DMS 273 (cell line): ENCODE measurements around the gene ENPEP.
"Not testable (repeated sequence)": the region's sequence is repeated elsewhere in the genome, so short reads cannot be mapped to it uniquely, and the experiment has no call there.

Source experiments
- DNase-seq: peaks from one replicate; lab custom pipeline; 2025; ENCODE audit not compliant: unreplicated experiment; lab: John Stamatoyannopoulos, UW

Gene ENPEP

GRCh38 chr4:110516106-110516922, 40.4 kb downstream of the ENPEP start:
- peak; percentile 54 for DNase-seq

GRCh38 chr4:110518889-110519490, 43.0 kb downstream of the ENPEP start:
- DNase-seq, result peak; percentile 46

DNA sequence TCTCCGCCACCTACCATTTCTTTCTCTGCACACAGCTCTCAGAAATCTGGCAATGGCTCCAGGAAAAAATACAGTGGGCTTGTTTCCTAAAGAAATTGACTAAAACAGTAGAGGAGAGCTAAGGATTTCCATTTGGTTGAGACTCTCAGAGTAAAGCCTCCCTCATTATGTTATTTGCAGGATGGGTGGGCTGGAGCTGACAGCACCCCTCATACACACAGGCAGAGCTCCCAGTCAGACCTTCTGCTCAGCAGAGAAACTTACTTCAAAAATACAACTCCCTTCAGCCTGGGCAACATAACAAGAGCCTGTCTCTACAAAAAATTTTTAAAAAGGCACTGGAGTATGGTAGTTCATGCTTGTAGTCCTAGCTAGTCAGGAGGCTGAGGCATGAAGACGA, 44.9 kb downstream of the ENPEP start:
- no peak for DNase-seq

- no peak for DNase-seq
Observed at GRCh38 chr4:110526589-110526988, 50.6 kb downstream of the ENPEP start.

DNA sequence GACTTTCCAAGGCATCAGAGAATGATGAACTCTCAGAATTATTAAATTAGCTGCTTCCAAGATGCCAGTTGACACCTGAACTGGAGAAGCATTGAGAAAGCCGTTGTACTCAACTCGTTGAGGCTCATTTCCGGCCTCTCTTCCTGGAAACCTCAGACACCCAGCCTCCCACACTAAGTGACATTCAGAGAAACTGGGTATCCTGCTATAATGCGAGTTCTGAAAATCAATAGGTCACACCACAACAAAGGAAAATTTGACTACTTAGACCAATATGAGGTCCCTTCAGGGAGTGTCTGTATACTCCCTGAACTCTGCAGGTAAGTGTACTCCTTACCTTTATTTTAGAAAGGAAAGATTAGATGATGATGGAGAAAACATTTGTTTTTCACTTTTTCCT, 51.2 kb downstream of the ENPEP start:
- DNase-seq, result no peak

DNA sequence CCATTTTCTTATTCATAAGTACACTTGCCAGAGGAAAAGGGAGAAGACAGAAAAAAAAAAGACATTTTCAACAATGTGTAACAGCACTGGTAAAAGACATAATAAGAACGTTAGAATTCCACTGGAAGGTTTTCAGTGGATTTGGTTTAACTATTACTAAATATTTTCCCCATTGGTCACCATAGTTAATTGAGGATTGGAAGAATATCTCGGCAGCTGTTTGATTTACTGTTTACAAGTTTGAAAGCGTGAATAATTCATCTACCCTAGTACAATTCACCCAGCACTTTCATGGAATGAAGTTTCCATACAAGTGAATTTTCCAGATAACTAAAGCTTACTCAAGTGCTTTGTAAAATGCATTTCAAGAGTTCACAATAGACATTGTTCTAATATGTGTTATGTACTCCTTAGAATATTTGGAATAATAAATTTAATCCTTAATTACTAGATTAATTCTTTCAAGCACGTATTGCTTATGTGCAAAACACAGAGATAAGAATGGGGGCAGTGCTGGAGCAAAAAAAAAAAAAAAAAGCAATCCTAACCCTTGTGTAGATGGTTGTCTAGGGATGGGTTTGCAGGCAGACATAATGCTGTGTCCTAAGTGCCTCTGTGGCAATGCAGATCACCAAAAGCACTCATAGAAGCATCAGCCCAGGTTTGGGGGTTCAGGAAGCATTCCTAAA, 57.1 kb downstream of the ENPEP start:
- DNase-seq, result no peak

GRCh38 chr4:110533590-110533910, 57.6 kb downstream of the ENPEP start:
- DNase-seq, result no peak

GRCh38 chr4:110533940-110534339, 58.0 kb downstream of the ENPEP start:
- DNase-seq, result no peak

GRCh38 chr4:110540581-110540980, 64.6 kb downstream of the ENPEP start:
- no peak for DNase-seq

DNA sequence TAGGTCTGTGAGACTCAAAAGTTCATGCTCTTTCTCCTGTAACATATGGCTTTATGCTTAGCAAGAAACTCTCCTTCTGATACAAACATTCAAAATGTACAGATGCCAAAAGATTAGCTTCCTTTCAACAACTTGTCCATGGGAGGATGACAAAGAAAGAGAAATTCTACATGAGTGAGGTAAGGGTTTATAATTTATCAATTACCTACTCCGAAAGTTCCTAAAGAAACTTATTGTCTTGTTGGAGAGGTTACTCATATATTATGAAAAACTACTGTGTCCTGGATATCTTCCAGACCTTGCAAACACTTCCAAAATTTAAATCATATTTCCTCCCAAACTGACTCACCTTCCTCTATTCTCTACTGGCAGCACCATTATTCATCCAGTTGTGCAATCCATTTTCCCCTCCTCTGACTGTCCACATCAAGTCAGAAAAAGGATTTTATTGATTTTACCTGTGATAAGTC, 65.1 kb downstream of the ENPEP start:
- no peak for DNase-seq

DNA sequence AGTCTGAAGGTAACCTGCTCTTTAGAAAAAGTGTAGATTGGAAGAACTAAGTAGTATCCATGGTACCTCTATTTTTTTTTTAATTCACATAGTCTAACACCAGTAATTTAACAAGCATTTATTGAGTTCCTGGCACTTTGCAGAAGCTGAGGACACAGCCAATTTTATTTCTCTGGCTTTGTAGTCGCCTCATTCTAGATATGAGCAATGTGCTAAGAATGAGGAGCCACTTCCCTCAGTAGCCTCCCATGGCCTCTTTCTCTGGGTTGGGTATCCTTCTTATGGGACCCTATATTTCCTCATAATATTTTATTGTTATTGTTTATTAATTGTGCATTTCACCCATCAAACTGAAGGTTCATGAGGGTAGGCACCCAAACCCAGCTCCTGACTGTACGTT, 67.6 kb downstream of the ENPEP start:
- DNase-seq, result no peak

GRCh38 chr4:110544594-110544993, 68.6 kb downstream of the ENPEP start:
- no peak for DNase-seq

DNA sequence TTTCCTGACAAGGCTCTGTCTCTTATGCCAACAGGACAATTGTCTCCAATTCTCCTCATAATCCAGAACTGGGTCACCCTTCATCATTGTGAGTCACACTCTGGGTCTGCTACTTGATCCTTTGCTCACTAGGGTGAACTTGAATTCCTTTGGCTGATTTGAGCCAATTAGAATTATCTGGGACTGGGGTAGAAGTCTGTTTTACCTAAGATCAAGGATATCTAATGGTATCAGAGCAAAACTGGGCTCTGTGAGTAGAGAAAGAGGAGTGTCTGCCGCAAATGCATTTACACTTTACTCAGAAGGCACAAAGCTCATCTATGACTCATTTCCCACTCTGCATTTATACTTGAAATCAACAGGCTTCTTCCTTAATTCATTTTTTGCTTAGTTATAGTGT, 74.3 kb downstream of the ENPEP start:
- DNase-seq, result no peak

DNA sequence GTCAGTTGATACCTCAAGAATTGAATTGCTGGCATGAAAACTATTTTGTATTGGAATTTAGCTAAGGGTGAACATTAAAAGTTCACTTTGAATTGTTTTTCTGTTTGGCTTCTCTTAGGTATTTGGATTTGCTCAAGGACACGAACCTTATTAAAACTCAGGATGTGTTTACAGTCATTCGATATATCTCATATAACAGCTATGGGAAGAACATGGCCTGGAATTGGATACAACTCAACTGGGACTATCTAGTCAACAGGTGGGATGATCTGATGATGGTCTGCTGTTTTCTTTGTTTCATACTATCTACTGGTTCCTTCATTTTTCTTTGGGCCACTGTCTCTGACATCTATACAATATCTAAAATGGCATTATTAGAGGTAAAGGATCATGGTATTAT, 77.2 kb downstream of the ENPEP start:
- DNase-seq, result no peak

DNA sequence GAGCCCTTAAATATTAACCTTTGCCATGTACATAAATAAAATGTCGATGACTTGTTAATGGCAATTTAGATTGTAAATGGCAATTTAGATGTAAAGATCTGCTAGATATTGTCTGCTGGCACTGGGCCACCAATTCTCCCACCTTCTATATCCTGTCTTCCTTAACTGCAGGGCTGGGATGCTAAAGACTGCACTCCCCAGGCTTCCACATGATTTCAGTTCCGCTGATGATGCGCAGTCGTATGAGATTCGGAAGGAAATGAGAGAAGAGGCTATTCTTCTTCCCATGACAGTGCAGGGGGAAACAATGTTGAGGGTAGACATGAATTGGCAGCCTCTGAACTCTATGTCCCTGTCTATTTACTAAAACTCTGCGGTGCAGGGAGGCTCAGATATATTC, 91.3 kb downstream of the ENPEP start:
- no peak for DNase-seq

GRCh38 chr4:110576696-110577095, 100.7 kb downstream of the ENPEP start:
- not testable (repeated sequence) for DNase-seq

DNA sequence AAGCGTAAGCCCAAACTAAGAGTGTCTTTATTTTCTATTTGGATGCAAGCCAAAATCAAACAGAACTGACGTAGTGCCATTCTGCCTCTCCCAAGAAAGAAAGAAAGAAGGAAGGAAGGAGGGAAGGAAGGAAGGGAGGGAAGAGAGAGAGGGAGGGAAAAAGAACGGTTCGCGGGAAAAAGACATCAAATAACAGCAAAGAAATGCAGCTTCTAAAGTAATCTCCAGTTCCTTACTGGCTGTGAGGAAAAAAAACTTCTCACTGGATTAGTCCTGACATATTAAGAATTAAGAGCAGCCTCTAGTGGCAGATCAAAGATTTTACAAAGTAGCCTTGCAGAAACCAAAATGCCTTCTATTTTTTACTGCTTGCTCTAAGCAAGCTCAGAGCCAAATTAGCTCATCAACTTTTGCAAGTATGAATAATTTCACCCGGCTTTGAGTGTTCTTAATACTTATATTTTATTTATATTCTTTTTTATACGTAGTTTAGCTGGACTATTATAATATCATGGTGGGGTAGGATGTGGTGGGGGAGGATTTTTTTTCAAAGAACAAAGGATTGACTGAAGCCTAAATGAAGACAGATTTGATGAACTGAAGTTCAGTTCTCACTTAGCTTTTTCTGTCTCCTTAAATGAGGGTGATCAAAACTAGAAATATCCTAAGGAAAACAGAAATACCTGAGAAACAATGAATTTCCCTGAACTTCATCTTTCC, 110.3 kb downstream of the ENPEP start:
- DNase-seq, result peak; percentile 39

DNA sequence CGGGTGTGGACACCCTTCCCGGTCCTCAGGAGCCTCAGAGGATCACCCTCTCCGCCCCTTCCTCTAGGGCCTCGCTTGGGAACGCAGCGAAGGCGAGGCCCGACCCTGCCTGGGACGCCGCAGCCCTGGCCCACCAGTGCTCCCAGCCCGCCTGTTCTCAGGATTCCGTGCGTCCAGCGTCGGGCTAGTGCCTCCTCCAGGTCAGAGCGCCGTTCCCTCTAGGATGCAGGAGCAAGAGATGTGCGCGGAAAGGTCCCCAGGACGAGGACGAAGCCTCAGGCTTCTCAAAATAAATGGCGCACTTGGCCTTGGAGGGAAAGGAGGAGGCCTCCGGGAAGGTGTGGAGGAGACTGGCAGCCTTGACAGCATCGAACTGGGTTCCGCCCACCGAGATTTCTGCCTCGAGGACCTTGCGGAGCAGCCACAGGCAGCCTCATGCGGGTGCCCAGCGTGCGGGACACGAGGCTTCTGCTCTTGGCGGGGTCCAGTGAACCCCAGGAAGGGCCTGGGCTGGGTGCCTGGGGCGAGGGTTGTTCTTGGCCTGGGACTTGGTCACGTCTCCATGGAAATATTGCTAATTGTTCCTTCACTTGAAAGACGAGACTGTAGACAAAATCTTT, 111.8 kb downstream of the ENPEP start:
- no peak for DNase-seq

GRCh38 chr4:110589297-110589696, 113.3 kb downstream of the ENPEP start:
- DNase-seq, result no peak

DNA sequence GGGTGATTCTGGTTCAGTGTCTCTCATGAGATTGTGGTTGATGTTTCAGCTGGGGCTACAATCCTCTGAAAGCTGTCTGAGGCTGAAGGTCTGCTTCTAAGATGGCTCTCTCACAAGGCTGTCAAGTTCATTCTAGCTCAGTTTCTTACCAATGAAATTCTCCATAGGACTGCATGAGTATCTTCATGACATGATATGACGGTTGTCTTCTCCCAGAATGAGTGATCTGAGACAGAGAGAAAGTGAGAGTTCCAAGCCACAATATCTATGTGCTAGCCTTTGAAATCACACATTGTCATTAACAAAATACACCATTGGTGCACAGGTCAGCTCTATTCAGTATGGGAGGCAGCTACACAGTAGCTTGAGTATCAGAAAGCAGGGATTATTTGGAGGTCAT, 119.6 kb downstream of the ENPEP start:
- DNase-seq, result no peak

DNA sequence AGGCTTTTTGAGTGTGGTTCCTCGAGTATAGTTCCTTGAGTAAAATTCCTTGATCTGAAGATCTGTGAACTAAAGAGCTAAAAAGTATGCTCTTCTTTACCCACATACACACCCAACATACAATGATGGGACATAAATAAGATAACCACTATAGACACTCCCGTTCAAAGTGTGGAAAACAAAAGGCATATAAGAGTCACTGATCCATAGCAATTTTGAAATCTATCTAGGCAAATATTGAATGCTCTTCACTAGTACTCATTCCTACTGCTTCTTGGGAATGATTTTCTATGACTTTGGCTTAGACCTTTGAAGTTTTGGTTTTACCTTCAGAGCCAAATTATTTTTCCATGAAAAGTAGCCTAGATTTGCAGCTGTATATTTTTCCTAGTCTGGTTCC, 120.5 kb downstream of the ENPEP start:
- DNase-seq, result no peak
